HepG2 (cell line): ENCODE measurements around the gene MED23. TPM values are rescaled to one million over a fixed set of nuclear protein-coding genes. Genes with fewer than 3 reads are reported as not detected.
A peak's percentile ranks its signal among the peaks of the same experiment; 100 is the strongest.

Experiments used
- ATF1 ChIP-seq: IDR thresholded peaks from 2 replicates; pipeline ENCODE4 v1.6.1; 2016; ENCODE audit warnings: mild to moderate bottlenecking, control low read depth
- CSRNP1 ChIP-seq: sonication (generic); formaldehyde crosslinking; IDR thresholded peaks from 2 replicates; pipeline ENCODE4 v1.8.1; 2023; ENCODE audit warnings: mild to moderate bottlenecking, missing genetic modification reagents
- DMAP1 ChIP-seq: IDR thresholded peaks from 2 replicates; pipeline ENCODE4 v1.6.1; 2016
- ELF1 ChIP-seq: sonication (generic); formaldehyde crosslinking; IDR thresholded peaks from 2 replicates; pipeline ENCODE4 v1.4.0; 2020; ENCODE audit warnings: missing genetic modification reagents
- HHEX ChIP-seq: IDR thresholded peaks from 2 replicates; pipeline ENCODE4 v1.6.1; 2016; ENCODE audit warnings: control low read depth
- HMG20A ChIP-seq: IDR thresholded peaks from 2 replicates; pipeline ENCODE4 v1.6.1; 2016; ENCODE audit warnings: borderline replicate concordance
- LRRFIP1 ChIP-seq: sonication (generic); formaldehyde crosslinking; conservative IDR thresholded peaks from 2 replicates; pipeline ENCODE4 v1.4.0; 2020; ENCODE audit warnings: missing genetic modification reagents
- MTERF4 ChIP-seq: sonication (generic); formaldehyde crosslinking; IDR thresholded peaks from 2 replicates; pipeline ENCODE4 v1.8.0; 2023; ENCODE audit warnings: mild to moderate bottlenecking, missing genetic modification reagents
- NR1H2 ChIP-seq: sonication (generic); formaldehyde crosslinking; IDR thresholded peaks from 2 replicates; pipeline ENCODE4 v1.8.1; 2022; ENCODE audit warnings: low read depth, missing genetic modification reagents, borderline replicate concordance
- PRDM15 ChIP-seq: sonication (generic); formaldehyde crosslinking; IDR thresholded peaks from 2 replicates; pipeline ENCODE4 v1.4.0; 2020; ENCODE audit warnings: missing genetic modification reagents
- SAFB2 ChIP-seq: sonication (generic); formaldehyde crosslinking; IDR thresholded peaks from 2 replicates; pipeline ENCODE4 v1.5.1; 2020; ENCODE audit warnings: missing genetic modification reagents, low read depth, mild to moderate bottlenecking, borderline replicate concordance
- TOE1 ChIP-seq: sonication (generic); formaldehyde crosslinking; IDR thresholded peaks from 2 replicates; pipeline ENCODE4 v1.4.0; 2020; ENCODE audit warnings: mild to moderate bottlenecking, missing genetic modification reagents
- ZNF224 ChIP-seq: sonication (generic); formaldehyde crosslinking; IDR thresholded peaks from 2 replicates; pipeline ENCODE4 v1.5.0; 2020; ENCODE audit warnings: mild to moderate bottlenecking, missing genetic modification reagents
- ZNF251 ChIP-seq: sonication (generic); formaldehyde crosslinking; IDR thresholded peaks from 2 replicates; pipeline ENCODE4 v1.9.0; 2021; ENCODE audit warnings: mild to moderate bottlenecking, missing genetic modification reagents
- ZNF3 ChIP-seq: IDR thresholded peaks from 2 replicates; pipeline ENCODE4 v1.7.0; 2017; ENCODE audit warnings: inconsistent platforms
- ZNF691 ChIP-seq: sonication (generic); formaldehyde crosslinking; IDR thresholded peaks from 2 replicates; pipeline ENCODE4 v1.4.0; 2020; ENCODE audit warnings: missing genetic modification reagents, low read depth, mild to moderate bottlenecking, borderline replicate concordance
- ZNF781 ChIP-seq: sonication (generic); formaldehyde crosslinking; IDR thresholded peaks from 2 replicates; pipeline ENCODE4 v1.5.1; 2020; ENCODE audit warnings: borderline replicate concordance, mild to moderate bottlenecking, missing genetic modification reagents; ENCODE audit errors: not compliant biosample characterization
- polyA plus RNA-seq, 8 experiments: library from polyadenylated mRNA; depleted of rRNA in 3 of 8; stranded (reverse) in 7 of 8; unstranded in 1 of 8; fragments of >200 nt; fragmentation: Illumina TruSeq in 4 of 8; extraction: Trizol in 4 of 8; gene quantifications; 2 replicates each; pipeline versions ENCODE4 v1.2.1 to v1.2.3, GENCODE V29; 2011 to 2016; ENCODE audit warnings: low read depth in 4 of 8, missing spikeins in 1 of 8, mixed read lengths in 1 of 8; ENCODE audit not compliant: insufficient read depth in 1 of 8
- total RNA-seq, 5 experiments: library from RNA; depleted of rRNA; stranded (reverse); fragments of >200 nt; fragmentation: Illumina TruSeq; extraction: Trizol; gene quantifications; 2 replicates each; pipeline ENCODE4 v1.2.3, GENCODE V29; 2016; ENCODE audit warnings: low read depth in 1 of 5

Gene MED23
- total and polyA plus RNA-seq, 2 of the 13 experiments (the other 11 are each of a cell fraction or from before 2014, with no cell fraction given): 34.9 to 50.5 TPM

- TF ChIP-seq PRDM15 (CRISPR knock-in tag): peak; percentile 87
- peak; percentile 99 for TF ChIP-seq ZNF691 (CRISPR knock-in tag)
- TF ChIP-seq ZNF781 (CRISPR knock-in tag): peak; percentile 99
- TF ChIP-seq SAFB2 (CRISPR knock-in tag): peak; percentile 99; the same call in 1 of the 2 replicates
- TF ChIP-seq TOE1: peak; percentile 99
- TF ChIP-seq HHEX (CRISPR knock-in tag): no peak; the same call in 1 of the 2 replicates
- peak; percentile 89 for TF ChIP-seq DMAP1
- peak; percentile 75 for TF ChIP-seq ATF1 (CRISPR knock-in tag)
- peak; percentile 97 for TF ChIP-seq ELF1
- no peak for TF ChIP-seq NR1H2
- TF ChIP-seq ZNF224 (CRISPR knock-in tag): peak; percentile 99
- peak; percentile 88; the same call in 1 of the 2 replicates for TF ChIP-seq ZNF251 (CRISPR knock-in tag)
- peak; percentile 64; the same call in 1 of the 2 replicates for TF ChIP-seq HMG20A (CRISPR knock-in tag)
- peak; percentile 93 for TF ChIP-seq ZNF3 (CRISPR knock-in tag)
- peak; percentile 99 for TF ChIP-seq CSRNP1 (CRISPR knock-in tag)
- TF ChIP-seq LRRFIP1 (CRISPR knock-in tag): peak; percentile 92
- TF ChIP-seq MTERF4 (CRISPR knock-in tag): peak; percentile 81
Observed at GRCh38 chr6:131627724-131628682, at the start of gene MED23 (continued).
